HG02840 (cell line): Measurements from ENCODE around the gene TNS3.

Experiments used
- ATAC-seq: cut with Tn5 transposase; IDR thresholded peaks from one replicate; pipeline ENCODE4 v1.9.1; 2021; ENCODE audit warnings: mild to moderate bottlenecking, moderate library complexity, moderate number of reproducible peaks; ENCODE audit not compliant: unreplicated experiment, low FRiP score

The TNS3 gene

DNA sequence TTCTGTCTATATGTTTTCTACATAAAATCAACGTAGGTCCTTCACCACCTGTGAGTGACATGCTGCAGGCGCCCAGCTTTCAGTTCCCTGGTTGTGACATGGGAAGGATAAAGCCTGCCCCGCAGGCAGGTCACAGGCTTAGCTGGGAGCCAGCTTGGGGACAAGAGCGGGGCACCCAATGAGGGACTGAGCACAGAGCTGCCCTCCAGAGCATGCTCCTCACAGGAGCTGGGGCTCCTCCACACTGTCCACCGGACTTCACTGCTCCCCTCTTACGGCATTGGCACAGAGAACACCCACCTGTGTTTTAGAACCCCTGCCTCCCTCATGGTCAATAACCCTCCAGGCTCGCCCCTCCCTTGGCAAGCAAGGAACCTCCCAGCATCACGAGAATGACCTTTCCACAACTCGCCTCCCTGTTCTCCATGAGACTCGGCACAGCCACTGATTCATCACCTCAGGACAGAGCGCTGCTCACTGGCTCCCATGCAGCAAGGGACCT, 187.1 kb downstream of the TNS3 start:
- ATAC-seq = no peak

DNA sequence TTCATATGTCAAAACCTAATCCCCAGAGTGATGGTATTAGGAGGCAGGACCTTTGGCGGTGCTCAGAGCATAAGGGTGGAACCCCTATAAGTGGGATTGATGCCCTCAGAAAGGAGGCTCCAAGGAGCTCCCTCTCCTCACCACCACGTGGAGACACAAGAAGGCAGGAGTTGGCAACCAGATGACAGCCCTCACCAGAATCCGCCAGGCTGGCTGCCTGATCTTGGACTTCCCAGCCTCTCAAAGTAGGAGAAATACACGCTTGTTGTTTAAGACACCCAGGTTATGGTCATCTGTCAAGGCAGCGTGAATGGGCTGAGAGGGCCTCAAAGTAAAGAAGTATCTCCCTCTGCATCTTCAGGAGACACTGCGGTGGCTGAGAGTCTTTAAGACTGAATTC, 187.7 kb downstream of the TNS3 start:
- ATAC-seq = no peak

DNA sequence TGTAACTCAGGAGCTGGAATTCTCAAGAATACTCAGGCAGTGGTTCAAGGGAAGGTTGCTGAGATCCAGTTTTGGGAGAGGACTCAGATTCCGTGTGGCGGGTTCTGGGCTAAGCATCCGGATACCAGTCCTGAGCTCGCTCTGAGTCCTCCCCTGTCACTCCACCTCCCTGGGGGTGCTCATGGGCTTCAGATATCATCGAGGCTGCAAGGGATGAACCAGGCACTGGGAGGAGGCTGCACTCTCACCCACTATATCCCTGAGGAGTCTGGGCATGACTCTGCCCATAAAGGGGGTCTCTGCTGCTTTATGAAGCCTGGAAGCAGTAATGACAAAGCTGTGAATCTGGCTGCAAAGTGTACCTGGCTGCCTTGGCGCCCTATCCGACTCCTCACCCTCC, 188.5 kb downstream of the TNS3 start:
- ATAC-seq = no peak

DNA sequence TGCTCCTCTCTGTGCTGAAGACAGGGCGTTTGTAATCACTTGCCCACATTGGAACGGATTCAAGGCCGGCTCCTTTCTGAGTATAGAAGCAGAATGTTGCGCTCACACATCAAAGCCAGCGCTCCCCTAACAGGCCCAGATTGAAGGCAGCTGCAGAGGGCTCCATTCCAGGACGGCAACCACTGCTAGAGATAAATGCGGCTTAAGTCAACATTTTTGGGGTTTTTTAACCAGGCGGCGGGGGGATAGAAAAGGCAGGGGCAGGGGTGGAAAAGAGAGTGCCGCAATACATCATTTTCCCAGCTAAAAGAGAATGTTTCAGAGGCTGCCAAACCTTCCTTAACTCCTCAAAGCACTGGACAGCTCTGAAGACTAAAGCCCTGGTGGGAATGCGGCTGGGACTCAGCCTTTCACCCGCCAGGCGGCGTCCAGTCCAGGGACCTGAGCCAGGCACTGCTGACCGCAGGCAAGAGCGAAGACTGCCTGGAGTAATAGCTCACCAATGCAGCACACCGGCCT, 189.6 kb downstream of the TNS3 start:
- ATAC-seq = no peak

DNA sequence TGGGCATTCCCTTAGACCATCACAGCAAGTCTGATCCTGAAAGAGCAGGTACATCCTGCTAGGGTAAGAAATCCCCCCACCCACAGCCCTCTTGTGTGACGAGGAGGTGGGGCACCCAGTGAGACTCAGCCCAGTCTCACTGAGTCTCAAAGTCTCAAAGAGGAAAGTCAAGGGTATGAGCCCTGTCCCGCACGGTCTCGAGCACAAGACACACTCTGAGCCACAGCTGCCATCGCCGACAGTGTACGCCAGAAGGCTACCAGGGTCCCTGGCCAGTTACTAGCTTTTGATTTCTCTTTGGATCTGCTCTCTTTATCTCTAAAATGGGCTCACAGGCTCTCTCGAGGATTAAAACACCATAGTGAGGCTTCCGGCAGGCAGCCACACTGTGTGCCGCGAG, 190.2 kb downstream of the TNS3 start:
- no peak for ATAC-seq

DNA sequence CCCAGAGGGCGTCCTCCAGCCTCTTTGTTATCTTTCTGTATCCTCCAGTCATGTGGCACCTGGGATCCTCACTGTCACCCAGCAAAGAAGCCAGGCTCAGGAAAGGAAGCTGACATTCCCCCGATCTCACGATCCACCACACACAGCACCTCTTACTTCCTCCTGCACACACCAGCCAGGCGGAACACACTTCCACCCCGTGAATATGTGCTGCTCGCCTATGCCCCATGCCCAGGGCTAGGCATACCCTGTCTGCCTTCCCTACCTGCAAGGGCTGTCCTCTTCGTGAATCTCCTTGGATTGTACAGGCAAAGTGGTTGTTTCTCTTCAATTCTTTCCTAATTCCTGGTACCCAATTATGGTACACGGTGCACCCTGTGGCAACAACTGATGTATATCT, 191.0 kb downstream of the TNS3 start:
- no peak for ATAC-seq

DNA sequence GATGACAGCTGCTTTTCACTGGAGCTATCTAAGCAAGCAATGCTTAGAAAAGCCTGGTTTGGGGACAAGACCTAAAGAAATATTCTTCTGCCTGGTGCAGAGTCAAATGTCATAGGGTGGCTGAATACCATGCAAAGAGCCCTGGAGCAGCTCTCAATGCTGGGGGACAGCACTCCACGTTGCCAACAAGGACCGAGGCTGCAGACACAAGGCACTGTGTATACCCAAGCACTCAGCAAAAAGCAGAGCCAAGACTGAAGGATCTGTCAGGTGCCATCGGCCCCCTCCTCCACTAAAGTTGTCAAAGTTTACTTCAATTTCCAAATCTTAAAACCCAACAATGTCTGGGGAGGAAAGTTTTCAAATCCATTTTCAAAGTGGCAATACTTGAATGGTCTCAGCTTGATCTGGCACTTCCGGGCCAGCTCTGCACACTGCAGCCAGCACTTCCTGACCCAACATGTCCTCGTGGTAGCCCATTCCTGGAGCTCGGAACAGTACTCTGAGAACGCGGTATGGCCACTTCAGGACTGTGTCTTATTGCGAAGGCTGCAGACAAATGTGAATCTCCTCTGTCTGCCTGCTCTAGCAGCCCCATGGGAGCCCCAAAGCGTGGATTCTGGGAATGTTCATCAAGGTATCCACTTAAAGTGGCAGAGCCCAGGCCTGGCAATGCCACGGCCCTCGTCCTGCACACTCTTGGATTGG, 191.8 kb downstream of the TNS3 start:
- no peak for ATAC-seq

DNA sequence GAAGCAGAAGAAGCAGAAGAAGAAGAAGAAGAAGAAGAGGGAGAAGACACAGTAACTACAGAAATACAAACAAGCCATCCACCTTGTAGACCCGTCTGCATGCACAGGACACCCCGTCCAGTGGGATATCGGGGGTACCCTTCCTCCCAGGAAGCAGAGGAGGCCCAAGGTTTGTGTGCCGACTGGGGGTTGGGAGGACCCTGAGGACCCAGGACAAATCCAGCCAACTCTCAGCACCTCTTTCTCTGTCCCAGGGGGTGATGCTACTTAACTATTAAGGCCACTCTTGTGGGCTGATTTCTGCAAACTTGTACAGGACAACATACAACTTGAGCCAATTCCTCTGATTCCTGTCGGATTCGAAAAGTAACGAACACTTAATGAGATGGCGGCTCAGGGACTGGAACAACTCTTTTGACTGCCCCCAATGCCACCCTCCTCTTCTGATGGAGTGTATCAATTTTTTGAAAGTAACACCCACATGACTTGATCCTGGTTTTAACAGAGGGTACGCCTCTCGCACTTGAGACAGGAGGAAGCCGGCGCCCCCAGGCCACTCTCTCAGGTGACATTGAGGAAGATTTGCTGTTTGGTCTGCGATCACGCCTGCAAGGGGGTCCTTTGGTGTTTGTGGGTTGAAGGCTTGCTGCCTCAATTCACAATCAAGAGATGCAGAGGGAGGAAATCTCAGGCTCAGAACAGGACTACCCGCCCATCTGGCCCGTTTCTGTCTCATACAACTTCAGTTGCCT, 192.6 kb downstream of the TNS3 start:
- no peak for ATAC-seq

DNA sequence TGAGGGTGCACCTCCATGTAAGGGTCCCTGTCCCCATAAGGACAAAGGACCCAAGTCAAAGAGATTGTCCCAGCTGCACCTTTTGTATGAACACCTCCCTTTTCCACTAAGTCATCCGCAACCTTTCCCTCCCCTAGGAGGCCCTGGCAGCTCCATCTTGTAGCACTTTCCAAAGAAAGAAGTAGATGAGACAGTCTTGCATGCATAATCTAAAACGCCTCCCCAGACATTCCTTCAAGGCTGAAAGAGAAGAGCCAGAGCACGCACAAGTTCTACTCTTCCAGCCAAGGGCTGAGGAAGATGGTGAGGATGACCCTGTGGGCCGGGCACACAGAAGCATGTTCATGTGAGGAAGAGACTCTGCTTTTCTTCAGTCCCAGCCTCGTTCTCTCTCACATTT, 194.4 kb downstream of the TNS3 start:
- no peak for ATAC-seq

DNA sequence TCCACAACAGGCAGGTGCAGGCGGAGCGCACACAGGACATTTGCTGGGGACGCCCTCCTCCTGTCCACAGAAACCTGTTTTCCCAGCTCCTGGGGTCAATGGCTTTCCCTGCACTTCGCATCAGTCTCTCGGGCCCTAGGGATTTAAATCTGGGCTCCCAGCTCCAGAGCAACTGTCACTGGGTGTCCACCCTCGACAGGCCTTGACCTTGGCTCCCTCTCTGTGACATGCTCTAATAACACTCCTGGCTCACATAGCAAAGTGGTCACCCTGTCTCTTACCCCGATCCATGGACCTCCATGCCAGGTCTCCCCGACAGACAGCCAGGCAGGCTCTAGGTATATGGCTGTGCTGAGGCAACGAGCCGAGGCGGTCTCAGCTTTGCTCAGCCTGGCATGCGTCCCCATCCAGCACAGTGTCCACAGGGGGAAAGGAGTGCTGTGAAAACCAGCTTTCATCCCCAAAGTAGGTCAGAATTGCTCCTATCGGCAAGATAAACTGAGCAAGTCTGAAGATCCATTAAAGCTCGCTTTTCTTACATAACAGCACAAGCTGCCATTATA, 195.6 kb downstream of the TNS3 start:
- ATAC-seq = no peak

DNA sequence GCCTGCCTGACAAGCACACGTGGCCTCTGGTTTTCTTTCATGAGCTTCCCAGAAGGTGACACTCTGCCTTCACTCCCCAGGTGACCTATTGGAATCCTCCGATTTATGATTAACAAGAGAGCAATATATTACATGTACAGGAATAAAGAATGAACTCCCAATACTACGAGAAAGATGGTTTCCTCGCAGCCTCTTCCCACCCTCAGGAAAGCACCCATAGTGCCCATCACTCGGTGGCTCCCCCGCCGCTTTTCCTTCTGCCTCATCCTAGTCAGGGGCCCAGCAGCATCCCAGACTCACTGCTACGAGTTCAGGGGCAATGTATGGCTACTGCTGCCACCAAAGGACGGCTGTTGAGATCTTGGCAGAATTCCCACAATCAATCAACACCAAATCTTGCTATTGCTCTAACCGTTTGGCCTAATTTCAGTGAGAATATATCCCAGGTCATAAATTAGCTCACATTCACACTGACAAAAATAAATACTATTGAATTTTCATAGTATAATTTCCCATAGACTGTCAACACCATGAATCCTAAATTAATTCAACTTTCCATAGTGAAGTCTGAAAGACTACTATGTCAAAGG, 196.3 kb downstream of the TNS3 start:
- ATAC-seq = no peak

DNA sequence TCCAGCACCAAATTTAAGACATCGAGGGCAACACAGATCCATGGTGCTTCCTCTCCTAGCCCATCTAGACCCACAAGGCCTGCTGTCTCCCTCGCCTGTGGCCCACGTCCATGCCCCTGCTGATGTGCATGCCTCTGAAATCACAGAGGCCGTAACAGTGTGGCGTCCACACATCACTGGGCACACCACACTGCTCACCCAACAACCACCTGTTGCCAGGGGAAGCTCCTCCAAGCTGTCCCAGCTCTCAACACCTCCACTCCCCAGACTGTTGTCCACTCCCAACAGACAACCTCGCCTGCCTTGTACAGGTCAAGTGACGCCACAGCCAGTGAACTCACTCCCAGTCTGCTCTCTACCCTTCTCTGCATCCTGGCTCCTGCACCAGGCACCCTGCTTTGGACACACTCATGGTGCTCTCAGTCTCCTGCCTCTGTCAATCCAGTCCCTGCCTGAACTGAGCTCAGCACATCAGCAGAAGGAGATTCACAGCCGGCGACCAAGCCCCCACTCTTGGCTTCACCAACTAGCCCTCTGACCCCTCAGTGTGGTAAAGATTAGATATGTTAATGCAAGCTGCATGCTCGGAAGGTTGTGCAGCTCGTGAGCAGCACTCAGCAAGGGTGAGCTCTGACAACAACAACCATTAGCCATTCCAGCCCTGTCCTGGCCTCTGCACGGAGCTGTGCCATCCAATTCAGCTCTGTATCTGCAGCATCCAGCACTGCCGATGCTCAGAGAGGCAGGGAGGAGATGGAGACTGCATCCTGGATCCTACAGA, 197.0 kb downstream of the TNS3 start:
- ATAC-seq = no peak

DNA sequence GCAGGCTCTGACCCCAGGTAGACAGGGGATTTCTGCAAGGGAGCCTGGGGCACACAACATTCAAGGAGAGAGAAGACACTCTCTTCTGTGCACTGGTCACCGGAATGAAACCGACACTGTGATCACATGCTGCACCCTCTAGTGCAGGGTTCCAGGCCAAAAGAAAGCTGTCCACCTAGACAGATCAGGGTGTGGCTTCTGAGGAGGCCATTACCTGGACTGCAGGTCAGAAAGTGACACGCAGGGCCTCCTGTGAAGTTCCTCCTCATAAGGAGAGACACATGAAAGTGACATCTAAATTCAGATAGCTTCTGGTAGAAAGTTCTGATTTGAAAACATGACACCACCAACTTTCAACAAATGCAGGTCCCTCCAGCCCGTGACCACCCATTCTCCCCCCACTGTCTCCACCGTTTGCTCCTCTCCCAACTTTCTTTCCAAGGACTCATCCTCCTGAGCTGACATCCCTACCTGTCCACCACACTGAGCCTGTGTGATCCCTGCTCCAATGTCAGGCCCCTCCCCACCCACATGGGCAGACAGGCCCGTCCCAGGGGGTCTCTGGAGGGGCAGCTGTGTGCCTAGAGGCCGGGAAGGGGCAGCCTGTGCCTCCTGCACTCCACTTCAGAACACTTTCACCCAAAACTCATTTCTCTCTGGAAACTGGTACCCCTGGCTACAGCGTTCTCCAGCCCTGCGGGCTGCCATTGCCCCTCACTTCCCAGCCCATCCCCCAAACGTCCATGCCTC, 198.0 kb downstream of the TNS3 start:
- ATAC-seq = no peak

DNA sequence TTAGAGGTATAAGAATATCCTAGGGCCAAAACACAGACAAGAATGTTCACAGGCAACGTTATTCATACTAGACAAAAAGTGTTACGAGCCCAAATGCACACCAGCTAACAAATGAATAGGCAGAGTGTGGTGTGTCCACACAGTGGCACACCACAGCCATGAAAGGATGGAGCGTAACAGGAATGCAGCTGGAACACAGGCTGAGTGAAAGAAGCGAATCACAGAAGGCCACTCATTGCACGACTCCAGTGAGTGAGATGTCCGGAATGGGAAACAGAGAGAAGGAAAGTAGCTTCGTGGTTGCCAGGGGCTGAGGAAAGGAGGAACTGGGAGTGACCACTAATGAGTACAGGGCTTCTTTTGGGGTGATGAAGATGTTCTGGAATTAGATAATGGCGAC, 198.8 kb downstream of the TNS3 start:
- ATAC-seq = no peak

DNA sequence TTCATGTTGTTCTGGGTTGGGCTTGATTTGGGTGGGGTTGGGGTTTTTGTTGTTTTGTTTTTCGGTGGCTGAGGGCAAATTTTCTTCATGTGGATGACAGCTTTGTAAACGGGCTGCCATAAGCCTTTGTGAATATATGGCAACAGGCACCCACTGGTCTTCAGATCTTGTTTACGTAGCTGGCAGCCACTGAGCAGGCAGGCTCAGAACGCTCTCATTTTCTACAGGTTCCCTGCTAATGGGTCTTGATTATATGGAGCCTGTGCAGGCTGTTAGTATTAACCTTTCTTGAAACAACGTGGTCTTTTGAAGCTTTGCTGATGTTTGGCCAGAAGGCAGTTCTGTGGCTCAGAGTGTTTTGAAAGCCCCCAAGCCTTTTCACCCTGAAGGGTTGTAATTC, 199.7 kb downstream of the TNS3 start:
- no peak for ATAC-seq

DNA sequence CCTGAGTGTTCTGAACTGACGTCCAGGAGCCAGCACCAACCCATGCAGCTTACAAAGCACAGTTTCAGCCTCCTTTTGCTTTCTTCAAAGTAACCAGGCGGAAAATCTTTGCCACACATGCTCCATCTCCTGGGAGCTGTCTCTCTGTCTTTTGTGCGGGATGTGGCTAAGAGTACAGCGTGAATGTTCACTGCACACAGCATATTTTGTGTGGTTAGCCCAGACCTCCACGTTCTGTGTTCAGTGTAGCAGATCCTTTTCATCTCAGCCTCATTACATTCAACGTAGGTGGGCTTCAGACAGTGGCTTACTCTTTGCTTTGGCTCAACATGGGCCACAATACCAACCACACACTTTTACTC, 200.8 kb downstream of the TNS3 start:
- no peak for ATAC-seq

DNA sequence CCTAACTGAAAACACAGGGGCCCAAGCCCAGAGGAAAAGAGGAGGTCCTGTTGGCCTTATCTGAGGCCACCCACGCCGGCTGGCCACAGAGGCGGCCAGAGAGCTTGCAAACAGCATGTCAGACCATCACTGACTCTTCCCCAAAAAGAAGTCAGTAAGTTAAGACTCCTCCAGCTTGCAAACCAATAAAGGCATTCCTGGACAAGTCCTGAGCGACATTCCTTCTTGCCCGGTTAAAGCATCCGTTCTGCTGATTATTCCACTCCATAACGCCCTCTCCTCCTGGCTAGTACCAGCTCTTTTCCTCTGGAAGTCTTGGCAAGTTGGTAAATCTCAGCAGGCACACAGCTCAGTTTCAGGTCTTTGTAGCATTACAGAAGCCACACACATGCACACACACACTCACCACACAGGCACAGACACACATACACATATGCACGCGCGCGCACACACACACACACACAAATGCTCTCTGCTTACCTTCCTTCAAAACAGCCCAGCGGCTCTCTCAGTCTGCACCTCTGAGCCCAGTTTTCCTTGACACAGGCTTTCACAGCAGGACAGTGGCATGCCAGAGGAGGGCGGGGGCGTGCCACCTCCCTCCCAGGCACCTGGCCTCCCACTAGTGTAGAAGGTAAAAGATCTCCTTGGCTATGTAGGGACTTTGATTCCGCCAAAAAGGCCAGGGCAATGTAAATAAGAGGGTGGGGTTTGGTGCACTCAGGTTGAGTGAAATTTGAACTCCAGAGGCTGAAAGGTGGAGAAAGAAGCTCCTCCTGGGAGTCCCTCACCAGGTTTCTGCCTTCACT, 201.4 kb downstream of the TNS3 start:
- ATAC-seq = no peak

DNA sequence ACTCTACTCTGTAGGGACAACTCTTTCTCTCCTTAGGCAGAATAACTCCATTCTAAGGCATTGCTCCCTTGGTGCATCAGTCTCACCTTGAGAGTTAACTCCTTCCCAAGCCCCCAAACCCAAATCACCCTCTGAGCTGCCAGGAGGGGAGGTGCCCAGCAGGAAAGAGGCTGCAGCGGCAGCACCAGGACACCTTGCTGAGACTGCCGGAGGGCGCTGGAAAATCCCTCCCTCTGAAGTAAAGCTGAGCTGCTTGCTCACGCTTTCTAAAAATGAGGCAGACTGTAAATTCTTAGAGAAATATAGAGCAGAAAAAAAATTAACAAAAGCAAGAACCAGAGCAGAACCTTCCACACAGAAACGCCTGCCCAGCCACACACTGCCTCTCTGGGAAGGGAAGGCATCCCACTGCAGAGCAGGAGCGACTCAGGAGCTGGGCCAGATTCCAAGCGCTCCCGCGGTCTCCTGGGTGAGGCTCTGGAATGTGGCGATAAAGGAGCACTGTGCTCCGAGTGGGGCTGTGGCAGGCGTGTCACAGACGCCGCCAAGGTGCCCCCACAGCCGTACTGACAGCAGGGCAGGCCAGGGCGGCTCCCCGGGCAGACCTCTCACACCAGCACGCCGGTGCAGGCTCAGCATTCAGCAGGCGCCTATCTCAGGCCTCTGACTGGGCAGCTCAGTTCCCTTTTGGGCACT, 202.1 kb downstream of the TNS3 start:
- no peak for ATAC-seq
